Measurements from ENCODE around the gene ALKBH7.
A peak's percentile ranks its signal among the peaks of the same experiment; 100 is the strongest.
"Not testable (repeated sequence)": the region's sequence is repeated elsewhere in the genome, so short reads cannot be mapped to it uniquely, and the experiment has no call there.

The ALKBH7 gene

DNA sequence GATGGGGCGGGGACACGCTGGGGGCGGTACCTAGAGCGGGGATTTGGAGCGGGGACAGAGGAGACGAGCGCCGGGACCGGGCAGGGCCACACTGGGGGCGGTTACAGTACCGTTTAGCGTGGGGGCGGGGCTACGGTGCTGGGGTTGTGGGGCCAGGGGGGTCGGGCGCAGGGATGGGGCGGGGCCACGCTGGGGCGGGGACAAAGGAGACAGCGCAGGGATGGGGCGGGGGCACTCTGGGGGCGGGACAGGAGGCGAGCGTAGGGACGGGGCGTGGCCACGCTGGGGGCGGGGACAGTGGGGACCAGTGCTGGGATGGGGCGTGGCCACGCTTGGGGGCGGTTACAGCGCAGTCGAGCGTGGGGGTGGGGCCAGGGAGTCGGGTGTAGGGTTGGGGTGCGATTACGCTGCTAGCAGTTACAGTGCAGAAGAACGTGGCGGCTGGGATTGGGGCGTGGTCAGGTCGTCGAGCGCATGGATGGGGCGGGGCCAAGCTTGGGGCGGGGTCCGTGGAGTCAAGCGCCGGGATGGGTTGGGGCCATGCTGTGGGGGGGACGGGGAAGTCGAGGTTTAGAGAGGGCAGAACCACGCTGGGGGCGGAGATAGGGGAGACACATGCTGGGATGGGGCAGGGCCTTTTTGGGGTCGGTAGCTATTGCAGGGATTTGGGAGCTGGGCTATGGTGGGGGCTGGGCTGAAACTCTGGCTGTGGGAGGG, 660 bp downstream of the ALKBH7 start:
- peak; percentile 78 to 97 (median 94) for DNase-seq

DNA sequence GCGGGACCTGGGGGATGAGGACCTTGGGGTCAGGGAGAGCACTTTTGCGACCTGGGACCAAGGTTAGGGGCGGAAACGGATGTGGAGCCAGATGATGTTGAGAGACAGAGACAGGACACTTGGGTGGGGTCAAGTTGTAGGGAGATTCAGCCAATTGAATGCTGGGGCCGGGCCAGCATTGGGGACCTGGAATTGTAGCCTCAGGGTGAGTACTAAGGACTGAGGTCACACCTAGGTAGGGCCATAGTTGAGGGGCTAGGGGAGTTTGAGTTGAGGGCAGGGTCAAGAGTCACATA, 1.2 kb downstream of the ALKBH7 start:
- DNase-seq: no peak

DNA sequence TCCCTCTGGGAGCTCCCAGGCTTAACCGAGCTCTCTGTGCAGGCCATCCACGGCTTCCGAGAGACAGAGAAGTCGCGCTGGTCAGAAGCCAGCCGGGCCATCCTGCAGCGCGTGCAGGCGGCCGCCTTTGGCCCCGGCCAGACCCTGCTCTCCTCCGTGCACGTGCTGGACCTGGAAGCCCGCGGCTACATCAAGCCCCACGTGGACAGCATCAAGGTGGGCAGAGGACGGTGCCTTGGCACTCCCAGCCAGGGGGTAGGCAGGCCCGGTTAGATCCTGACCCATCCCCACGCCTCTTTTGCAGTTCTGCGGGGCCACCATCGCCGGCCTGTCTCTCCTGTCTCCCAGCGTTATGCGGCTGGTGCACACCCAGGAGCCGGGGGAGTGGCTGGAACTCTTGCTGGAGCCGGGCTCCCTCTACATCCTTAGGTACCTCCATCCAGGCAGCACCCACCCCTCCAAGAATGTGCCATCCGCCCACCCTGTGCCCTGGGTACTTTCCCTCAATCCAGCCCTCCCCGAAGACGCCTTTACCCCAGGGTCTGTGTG, 1.6 kb downstream of the ALKBH7 start:
- DNase-seq: peak in 1 of 14 donors; percentile 47

GRCh38 chr19:6374711-6375410, 2.3 kb downstream of the ALKBH7 start:
- DNase-seq: peak in 1 of 14 donors; percentile 40

DNA sequence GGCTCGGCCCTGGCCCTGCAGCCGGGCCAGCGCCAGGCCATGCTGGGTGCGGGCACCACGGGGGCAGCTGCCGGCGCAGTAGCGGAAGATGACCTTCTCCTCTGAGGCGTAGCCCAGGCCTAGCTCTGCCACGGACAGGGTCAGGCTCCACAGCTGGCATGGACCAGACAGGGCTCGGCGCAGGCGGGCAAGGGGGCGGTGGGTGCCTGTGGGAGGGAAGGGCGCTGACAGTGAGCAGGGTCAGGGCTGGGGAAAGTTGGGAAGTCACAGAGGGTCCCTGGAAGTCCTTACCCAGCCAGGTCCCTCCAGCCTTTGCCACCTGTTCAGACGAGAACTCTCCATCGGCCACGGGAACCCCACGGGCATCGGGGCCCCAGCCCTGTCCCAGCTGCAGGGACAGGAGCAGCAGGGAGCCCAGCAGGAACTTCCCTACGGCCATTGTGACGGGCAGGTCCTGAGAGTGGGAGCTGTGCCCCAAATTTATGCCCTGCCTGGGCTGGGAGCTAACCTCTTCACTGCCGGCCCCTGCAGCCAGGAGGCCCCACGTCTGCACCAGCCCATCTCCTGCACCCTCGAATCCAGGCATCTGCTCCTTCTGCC, 2.9 kb downstream of the ALKBH7 start, which contains the start of gene PSPN:
Gene PSPN (minus strand): TSS at position 523 of the 600 bp plus-strand sequence. CDS start 84 bp downstream, at position 439.
- DNase-seq: peak in 1 of 14 donors; percentile 7

DNA sequence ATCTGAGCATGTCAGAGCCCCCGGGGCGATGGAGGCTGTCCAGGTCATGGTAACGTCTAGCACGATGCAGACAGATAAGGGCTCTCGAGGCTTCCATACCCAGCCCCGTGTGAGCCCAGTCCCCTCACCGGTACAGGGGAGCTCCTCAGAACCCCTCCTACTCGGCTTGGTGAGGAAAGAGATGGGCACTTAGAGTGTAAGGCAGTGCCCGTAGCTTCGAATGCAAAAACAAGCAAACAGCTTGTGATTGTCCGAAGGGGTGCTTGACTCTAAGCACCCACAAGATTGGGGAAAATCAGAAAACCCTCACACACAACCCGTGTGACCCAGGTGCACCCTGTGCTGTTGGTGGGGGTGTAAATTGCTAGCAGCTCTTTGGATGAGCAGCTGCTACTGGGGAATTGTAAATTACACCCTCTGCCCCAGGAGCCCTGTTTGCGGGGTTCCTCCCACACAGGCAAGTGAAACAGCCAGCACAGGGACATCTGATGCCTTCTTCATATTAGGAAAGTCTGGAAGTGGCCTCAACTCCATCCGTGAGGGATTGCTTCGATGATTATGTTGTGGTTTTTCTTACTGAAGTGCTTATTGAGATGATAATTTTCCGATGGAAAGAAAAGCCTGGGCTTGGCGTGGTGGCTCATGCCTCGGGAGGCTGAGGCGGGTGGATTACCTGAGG, 4.1 kb downstream of the ALKBH7 start:
- no peak for DNase-seq

GRCh38 chr19:6378041-6378440, 5.4 kb downstream of the ALKBH7 start:
- DNase-seq: peak in 1 of 14 donors; percentile 82

DNA sequence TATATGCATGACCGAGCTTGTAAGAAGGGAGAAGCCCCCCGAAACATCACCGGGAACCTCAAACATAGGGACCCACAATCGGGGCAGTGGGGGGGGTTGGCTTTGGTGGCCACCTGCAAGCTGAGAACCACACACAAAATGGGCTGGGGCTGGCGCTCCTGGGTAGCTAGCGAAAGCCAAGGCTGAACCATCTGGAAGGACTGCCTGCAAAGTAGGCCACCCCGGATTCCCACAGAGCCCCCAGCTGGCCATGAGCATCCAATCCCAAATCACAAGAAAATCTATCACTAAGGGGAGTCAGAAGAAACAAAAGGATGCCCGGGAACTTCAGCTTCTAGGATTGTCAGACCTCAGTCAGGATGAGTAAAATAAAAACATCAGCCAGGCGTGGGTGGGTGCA, 5.9 kb downstream of the ALKBH7 start:
- DNase-seq: peak in 3 of 14 donors; percentile 6 to 93 (median 18)

GRCh38 chr19:6379744-6380143, 7.2 kb downstream of the ALKBH7 start:
- no peak for DNase-seq

- no peak for DNase-seq
Observed at GRCh38 chr19:6381030-6381750, 8.6 kb downstream of the ALKBH7 start.

GRCh38 chr19:6383188-6383587, 10.6 kb downstream of the ALKBH7 start:
- DNase-seq: no peak

DNA sequence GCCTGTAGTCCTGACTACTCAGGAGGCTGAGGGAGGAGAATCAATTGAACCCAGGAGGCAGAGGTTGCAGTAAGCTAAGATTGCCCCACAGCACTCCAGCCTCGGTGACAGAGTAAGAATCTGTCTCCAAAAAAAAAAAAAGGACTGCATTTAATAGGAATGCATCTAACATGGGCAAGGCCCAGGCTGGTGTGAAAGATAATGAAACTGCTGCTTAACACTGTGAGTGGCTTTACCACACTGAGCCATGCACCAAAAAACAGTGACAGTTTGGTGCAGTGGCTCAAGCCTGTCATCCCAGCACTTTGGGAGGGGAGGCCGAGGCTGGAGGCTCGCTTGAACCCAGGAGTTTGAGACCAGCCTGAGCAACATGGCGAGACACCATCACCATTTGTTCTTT, 11.8 kb downstream of the ALKBH7 start:
- DNase-seq: no peak

DNA sequence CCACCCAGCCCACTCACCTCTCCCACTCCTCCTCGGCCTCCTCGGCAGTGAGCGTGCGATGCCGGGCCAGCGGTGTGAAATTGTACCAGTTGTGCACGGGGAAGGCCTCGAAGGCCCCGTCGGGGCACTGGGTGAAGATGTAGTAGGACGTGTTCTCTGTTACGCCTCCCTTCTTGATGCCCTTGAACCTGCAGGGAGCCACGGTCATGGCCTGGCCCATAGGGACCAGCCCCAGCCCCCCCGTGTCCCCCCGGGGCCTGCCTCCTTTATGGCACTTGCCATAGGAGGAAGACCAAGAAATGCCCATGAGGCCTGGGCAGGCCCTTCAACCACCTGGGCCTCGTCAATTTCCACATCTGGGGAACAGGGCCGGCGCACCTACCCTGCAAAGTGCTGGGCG, 14.8 kb downstream of the ALKBH7 start:
- DNase-seq: no peak

GRCh38 chr19:6392221-6393073, 19.9 kb downstream of the ALKBH7 start:
- DNase-seq: no peak

DNA sequence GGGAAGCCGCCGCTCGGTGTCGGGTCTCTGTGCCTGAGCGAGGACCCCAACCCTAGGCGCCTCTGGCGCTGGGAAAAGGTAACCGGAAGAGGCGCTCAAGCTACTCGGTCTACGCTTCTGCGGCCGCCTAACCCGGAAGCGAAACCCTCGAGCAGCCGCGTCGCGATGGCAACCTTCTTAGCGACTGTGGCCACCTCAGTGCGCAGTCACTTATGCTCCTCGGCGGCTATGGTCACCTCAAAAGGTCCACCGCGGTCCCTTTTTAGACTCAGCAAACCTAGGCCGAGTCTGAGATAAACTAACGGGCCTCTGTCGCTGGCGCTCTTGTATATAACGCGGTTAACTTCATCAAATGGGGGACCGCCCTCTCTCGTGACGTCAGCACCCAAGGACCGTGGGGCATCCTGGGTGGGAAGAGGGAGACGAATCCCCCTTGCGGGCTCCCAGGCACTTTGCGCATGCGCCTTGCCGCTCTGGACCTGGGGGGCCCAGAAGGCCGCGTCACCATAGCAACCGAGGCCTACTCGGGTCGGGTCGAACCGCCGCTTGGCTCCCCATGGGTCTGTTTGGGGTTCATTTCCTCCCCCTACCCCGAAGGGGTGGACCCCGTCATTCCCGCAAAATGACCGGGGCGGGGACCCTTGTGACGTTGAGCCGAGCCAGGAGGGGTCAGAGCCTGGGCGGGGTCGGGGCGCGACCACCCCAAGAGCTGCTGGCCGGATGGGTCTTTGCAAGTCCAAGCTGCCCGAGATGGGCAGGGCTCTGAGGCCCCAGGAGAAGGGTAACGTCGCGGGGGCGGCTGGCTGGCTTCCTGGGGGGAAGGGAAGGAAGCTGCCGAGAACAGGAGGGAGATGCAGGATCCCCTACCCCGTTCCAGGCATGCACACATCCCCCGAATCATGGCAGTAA, 20.7 kb downstream of the ALKBH7 start, which contains the start of gene GTF2F1:
Gene GTF2F1 (minus strand): TSS at position 91 of the 909 bp plus-strand sequence. CDS start 169 bp downstream, outside the sequence.
- peak; percentile 74 to 99 (median 94) for DNase-seq

GRCh38 chr19:6393983-6394412, 21.4 kb downstream of the ALKBH7 start:
- DNase-seq: no peak

DNA sequence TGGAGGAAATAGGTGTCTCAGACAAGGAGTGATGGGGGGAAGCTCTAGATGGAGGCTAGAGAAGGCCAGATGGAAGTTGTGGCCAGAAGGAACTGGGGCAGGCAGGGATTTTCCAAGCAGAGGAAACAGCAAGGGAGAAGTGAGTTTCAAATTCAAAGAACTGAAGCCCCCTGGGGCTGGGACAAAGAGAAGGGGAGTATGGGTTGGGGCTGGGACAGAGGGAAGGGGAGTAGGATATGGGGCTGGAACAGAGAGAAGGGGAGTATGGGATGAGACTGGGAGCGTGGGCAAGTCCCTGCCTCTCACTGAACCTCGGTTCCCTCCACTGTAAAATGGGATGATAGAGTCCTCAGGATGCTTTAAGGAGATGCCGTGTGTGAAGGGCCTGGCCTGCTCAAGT, 22.2 kb downstream of the ALKBH7 start:
- DNase-seq: no peak

GRCh38 chr19:6396305-6396704, 23.7 kb downstream of the ALKBH7 start:
- no peak for DNase-seq

DNA sequence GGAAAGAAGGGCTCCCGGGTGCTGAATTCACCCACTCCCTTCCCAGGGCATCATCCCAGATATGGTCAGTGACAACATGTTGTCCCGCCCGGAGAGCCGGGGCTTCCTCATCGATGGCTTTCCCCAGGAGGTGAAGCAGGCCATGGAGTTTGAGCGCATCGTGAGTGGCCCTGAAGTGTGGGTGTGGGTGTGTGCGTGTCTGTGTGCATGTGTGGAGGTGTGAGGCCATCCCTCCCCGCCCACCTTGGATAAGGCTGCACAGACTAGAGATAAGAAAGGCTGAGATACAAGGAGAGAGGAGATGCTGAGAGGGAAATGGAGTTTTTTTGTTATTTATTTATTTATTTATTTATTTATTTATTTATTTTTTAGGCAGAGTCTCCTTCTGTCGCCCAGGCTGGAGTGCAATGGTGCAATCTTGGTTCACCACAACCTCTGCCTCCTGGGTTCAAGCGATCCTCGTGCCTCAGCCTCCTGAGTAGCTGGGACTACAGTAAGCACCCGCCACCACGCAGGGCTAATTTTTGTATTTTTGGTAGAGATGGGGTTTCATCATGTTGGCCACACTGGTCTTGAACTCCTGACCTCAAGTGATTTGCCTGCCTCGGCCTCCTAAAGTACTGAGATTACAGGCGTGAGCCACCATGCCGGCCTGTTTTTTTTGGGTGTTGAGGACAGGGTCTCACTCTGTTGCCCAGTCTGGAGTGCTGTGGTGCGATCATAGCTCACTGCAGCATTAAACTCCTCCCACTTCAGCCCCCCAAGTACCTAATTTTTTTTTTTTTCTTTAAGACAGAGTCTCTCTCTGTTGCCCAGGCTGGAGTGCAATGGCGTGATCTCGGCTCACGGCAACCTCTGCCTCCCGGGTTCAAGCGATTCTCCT, 27.7 kb downstream of the ALKBH7 start:
- not testable (repeated sequence) for DNase-seq

Data from C1 segment of cervical spinal cord (tissue), 14 donors.